HepG2 (cell line): ENCODE data around the gene TCAF1. TPM values are rescaled to one million over a fixed set of nuclear protein-coding genes. Genes with fewer than 3 reads are reported as not detected.

Source experiments
- AHR ChIP-seq: IDR thresholded peaks from 2 replicates; pipeline ENCODE4 v1.6.1; 2018; ENCODE audit warnings: missing genetic modification reagents, missing compliant biosample characterization
- ATF6 ChIP-seq: sonication (generic); formaldehyde crosslinking; conservative IDR thresholded peaks from 2 replicates; pipeline ENCODE4 v1.4.0; 2020; ENCODE audit warnings: missing genetic modification reagents
- ATM ChIP-seq: fragments of 450-650 bp; IDR thresholded peaks from 2 replicates; pipeline ENCODE4 v1.7.1; 2017; ENCODE audit warnings: mild to moderate bottlenecking, borderline replicate concordance
- FOSL2 ChIP-seq: sonication (generic); formaldehyde crosslinking; IDR thresholded peaks from 2 replicates; pipeline ENCODE4 v1.4.0; 2020; ENCODE audit warnings: missing genetic modification reagents
- GABPB1 ChIP-seq: IDR thresholded peaks from 2 replicates; pipeline ENCODE4 v1.6.1; 2016; ENCODE audit warnings: mild to moderate bottlenecking, missing genetic modification reagents, moderate library complexity, missing compliant biosample characterization
- GTF3A ChIP-seq: sonication (generic); formaldehyde crosslinking; conservative IDR thresholded peaks from 2 replicates; pipeline ENCODE4 v1.4.0; 2020; ENCODE audit warnings: mild to moderate bottlenecking, missing genetic modification reagents
- NFAT5 ChIP-seq: sonication (generic); formaldehyde crosslinking; IDR thresholded peaks from 2 replicates; pipeline ENCODE4 v1.4.0; 2020; ENCODE audit warnings: missing genetic modification reagents
- NFYC ChIP-seq: IDR thresholded peaks from 2 replicates; pipeline ENCODE4 v1.6.1; 2016; ENCODE audit warnings: missing genetic modification reagents, missing compliant biosample characterization
- RCOR2 ChIP-seq: IDR thresholded peaks from 2 replicates; pipeline ENCODE4 v1.6.1; 2016; ENCODE audit warnings: missing biosample characterization, missing genetic modification reagents
- SAP130 ChIP-seq: IDR thresholded peaks from 2 replicates; pipeline ENCODE4 v1.6.1; 2016; ENCODE audit warnings: low read depth
- SP1 ChIP-seq, 2 experiments: fragments of 450-650 bp in 1 of 2; sonication (generic) in 1 of 2; formaldehyde crosslinking in 1 of 2; IDR thresholded peaks; 2 replicates each; pipeline versions ENCODE4 v1.4.0 to v1.6.1; 2016 to 2020; ENCODE audit warnings: missing genetic modification reagents in 1 of 2
- SP4 ChIP-seq: sonication (generic); formaldehyde crosslinking; IDR thresholded peaks from 2 replicates; pipeline ENCODE4 v1.8.1; 2023; ENCODE audit warnings: mild to moderate bottlenecking, missing genetic modification reagents
- TCF7 ChIP-seq: sonication (generic); IDR thresholded peaks from 2 replicates; pipeline ENCODE4 v1.6.1; 2016; ENCODE audit warnings: antibody characterized with exemption, low read depth
- WIZ ChIP-seq: sonication (generic); formaldehyde crosslinking; IDR thresholded peaks from 2 replicates; pipeline ENCODE4 v1.5.1; 2020; ENCODE audit warnings: mild to moderate bottlenecking, missing genetic modification reagents
- YY1 ChIP-seq: IDR thresholded peaks from 2 replicates; pipeline ENCODE4 v1.6.1; 2011; ENCODE audit warnings: low read length, low read depth, moderate library complexity, mild to moderate bottlenecking; ENCODE audit not compliant: insufficient read depth, insufficient replicate concordance
- ZC3H4 ChIP-seq: sonication (generic); formaldehyde crosslinking; IDR thresholded peaks from 2 replicates; pipeline ENCODE4 v1.4.0; 2020; ENCODE audit warnings: missing genetic modification reagents, borderline replicate concordance
- ZFP41 ChIP-seq: sonication (generic); formaldehyde crosslinking; IDR thresholded peaks from 2 replicates; pipeline ENCODE4 v1.4.0; 2020; ENCODE audit warnings: mild to moderate bottlenecking, missing genetic modification reagents, borderline replicate concordance
- ZNF24 ChIP-seq: fragments of 450-650 bp; IDR thresholded peaks from 2 replicates; pipeline ENCODE4 v1.6.1; 2017; ENCODE audit warnings: antibody characterized with exemption, mild to moderate bottlenecking
- ZNF264 ChIP-seq: sonication (generic); formaldehyde crosslinking; IDR thresholded peaks from 2 replicates; pipeline ENCODE4 v1.4.0; 2020; ENCODE audit warnings: missing genetic modification reagents
- ZNF382 ChIP-seq: sonication (generic); formaldehyde crosslinking; IDR thresholded peaks from 2 replicates; pipeline ENCODE4 v1.5.0; 2020; ENCODE audit warnings: missing genetic modification reagents, mild to moderate bottlenecking, borderline replicate concordance
- ZNF550 ChIP-seq: sonication (generic); formaldehyde crosslinking; IDR thresholded peaks from 2 replicates; pipeline ENCODE4 v1.4.0; 2020; ENCODE audit warnings: mild to moderate bottlenecking, missing genetic modification reagents, borderline replicate concordance
- ZNF557 ChIP-seq: sonication (generic); formaldehyde crosslinking; IDR thresholded peaks from 2 replicates; pipeline ENCODE4 v1.4.0; 2020; ENCODE audit warnings: missing genetic modification reagents
- ZNF678 ChIP-seq: sonication (generic); formaldehyde crosslinking; IDR thresholded peaks from 2 replicates; pipeline ENCODE4 v1.4.0; 2020; ENCODE audit warnings: mild to moderate bottlenecking, missing genetic modification reagents
- ZNF724P ChIP-seq: sonication (generic); formaldehyde crosslinking; IDR thresholded peaks from 2 replicates; pipeline ENCODE4 v1.8.0; 2022; ENCODE audit warnings: missing genetic modification reagents, borderline replicate concordance
- ZNF746 ChIP-seq: sonication (generic); formaldehyde crosslinking; IDR thresholded peaks from 2 replicates; pipeline ENCODE4 v1.8.0; 2022; ENCODE audit warnings: mild to moderate bottlenecking, missing genetic modification reagents
- ZNF761 ChIP-seq: sonication (generic); formaldehyde crosslinking; conservative IDR thresholded peaks from 2 replicates; pipeline ENCODE4 v1.4.0; 2020; ENCODE audit warnings: mild to moderate bottlenecking, missing genetic modification reagents
- polyA plus RNA-seq, 8 experiments: library from polyadenylated mRNA; depleted of rRNA in 3 of 8; stranded (reverse) in 7 of 8; unstranded in 1 of 8; fragments of >200 nt; fragmentation: Illumina TruSeq in 4 of 8; extraction: Trizol in 4 of 8; gene quantifications; 2 replicates each; pipeline versions ENCODE4 v1.2.1 to v1.2.3, GENCODE V29; 2011 to 2016; ENCODE audit warnings: low read depth in 4 of 8, missing spikeins in 1 of 8, mixed read lengths in 1 of 8; ENCODE audit not compliant: insufficient read depth in 1 of 8
- total RNA-seq, 5 experiments: library from RNA; depleted of rRNA; stranded (reverse); fragments of >200 nt; fragmentation: Illumina TruSeq; extraction: Trizol; gene quantifications; 2 replicates each; pipeline ENCODE4 v1.2.3, GENCODE V29; 2016; ENCODE audit warnings: low read depth in 1 of 5

The TCAF1 gene
- total and polyA plus RNA-seq, 2 of the 13 experiments (the other 11 are each of a cell fraction or from before 2014, with no cell fraction given) = 36.2 to 101 TPM

- TF ChIP-seq ATF6 (CRISPR knock-in tag) (no peak), ATM (no peak), TCF7 (peak; percentile 44; the same call in 1 of the 2 replicates), SP4 (CRISPR knock-in tag) (no peak; the same call in 1 of the 2 replicates), ZNF746 (no peak), SAP130 (CRISPR knock-in tag) (peak; percentile 95), ZNF264 (no peak), GABPB1 (peak; percentile 39; the same call in 1 of the 2 replicates), ZNF724P (CRISPR knock-in tag) (no peak), RCOR2 (peak; percentile 58; the same call in 1 of the 2 replicates), ZFP41 (no peak), SP1 (IDR thresholded peaks at IDR 0.05) (no peak), SP1 (CRISPR knock-in tag; IDR thresholded peaks at IDR 0.05) (peak; percentile 34; the same call in 1 of the 2 replicates), ZNF557 (CRISPR knock-in tag) (no peak), ZNF550 (CRISPR knock-in tag) (no peak), FOSL2 (peak; percentile 91), NFAT5 (CRISPR knock-in tag) (no peak), WIZ (CRISPR knock-in tag) (no peak), NFYC (peak; percentile 31; the same call in 1 of the 2 replicates), AHR (CRISPR knock-in tag) (0 out of 2 replicates have a peak, but pooled peaks have one; percentile 52), ZNF24 (no peak), ZC3H4 (CRISPR knock-in tag) (no peak), ZNF761 (CRISPR knock-in tag) (no peak), YY1 (peak; percentile 60), ZNF678 (CRISPR knock-in tag) (no peak), GTF3A (CRISPR knock-in tag) (no peak), ZNF382 (CRISPR knock-in tag) (no peak)
Observed at GRCh38 chr7:143900230-143900766, 1.7 kb downstream of the TCAF1 start (continued).
